COR-L47 (cell line): ENCODE results near the gene SPHK2.
A peak's percentile ranks its signal among the peaks of the same experiment; 100 is the strongest.
"Not testable (repeated sequence)": the region's sequence is repeated elsewhere in the genome, so short reads cannot be mapped to it uniquely, and the experiment has no call there.

Experiments used
- DNase-seq: peaks from one replicate; lab custom pipeline; 2025; lab: John Stamatoyannopoulos, UW

The SPHK2 gene

DNA sequence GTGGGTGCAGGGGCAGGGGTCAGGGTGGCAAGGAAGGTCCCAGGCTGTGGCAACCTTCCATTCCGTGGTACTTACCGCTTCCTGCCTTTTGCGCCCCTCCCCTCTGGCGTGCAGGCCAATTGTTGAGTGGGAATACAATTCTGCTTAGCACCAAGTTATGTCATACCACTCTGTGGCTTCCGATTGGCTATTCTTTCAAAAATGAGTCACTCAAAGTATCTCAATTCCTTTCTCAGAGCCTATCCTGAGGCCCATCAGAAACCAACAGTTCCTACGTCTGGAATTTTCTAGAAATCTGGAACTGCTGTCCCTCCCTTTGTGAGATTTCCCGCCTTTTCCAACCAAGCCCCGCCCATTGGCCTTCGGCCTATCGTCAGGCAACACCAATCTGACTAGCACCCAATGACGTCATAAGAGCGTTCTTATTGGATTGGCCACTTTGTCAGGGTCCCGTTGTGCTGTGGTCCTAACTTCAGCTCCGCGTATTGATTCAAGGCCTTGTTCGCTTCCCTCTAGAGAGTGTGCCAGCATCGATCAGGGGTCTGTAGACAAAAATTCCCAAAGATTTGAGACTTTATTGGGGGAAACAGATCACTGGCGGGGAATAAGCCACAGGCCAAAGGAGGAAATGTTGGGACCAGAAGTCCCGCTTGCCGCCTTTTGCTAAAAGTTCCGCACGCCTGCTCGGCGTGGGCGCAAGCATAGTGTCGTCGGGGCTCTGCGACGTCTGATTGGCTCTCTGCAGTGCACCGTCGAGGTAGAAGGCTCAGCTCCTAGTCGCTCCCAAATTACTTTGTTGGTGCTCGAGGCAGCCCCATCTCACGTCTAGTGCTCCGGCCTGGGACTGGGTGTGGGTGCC is 41.8 kb downstream of the SPHK2 start:
- peak; percentile 40 for DNase-seq

DNA sequence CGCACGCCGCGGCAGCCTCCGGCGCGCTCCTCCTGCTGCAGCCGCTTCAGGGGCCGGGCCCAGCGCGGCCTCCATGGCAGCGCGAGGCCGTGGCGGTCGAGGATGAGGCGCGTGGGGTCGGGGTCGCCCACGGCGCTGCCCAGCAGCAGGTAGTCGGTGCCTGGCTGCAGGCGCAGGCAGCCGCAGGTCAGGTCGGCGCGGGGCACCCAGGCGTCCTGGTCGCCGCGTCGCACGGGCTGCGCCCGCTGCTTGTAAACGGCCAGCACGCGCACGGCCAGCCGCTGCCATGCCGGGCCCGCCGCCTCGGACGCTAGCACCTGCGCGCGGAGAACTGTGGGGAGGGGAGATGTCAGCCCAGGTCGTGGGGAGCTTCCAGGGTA is 42.4 kb downstream of the SPHK2 start:
- DNase-seq = no peak

GRCh38 chr19:48663667-48664066 is 44.4 kb downstream of the SPHK2 start:
- no peak for DNase-seq

- no peak for DNase-seq
Observed at GRCh38 chr19:48664476-48664875, 45.2 kb downstream of the SPHK2 start.

DNA sequence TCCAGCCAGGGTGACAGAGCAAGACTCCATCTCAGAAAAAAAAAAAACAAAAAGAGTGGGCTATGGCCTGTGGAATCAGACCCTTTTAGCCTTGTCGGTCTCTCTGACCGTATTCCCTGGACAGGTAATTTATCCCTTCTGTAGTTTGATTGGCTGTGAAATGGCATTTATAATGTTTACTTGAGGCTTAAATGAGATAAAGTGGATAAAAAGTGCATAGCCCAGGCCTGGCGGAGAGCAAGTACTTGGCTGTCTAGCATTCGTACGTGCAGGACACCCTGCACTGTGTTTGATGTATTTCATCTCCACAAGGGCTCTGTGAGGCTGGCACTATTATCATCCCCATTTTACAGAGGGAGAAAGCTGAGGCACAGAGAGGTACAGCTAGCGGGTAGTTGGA is 46.5 kb downstream of the SPHK2 start:
- DNase-seq = no peak

DNA sequence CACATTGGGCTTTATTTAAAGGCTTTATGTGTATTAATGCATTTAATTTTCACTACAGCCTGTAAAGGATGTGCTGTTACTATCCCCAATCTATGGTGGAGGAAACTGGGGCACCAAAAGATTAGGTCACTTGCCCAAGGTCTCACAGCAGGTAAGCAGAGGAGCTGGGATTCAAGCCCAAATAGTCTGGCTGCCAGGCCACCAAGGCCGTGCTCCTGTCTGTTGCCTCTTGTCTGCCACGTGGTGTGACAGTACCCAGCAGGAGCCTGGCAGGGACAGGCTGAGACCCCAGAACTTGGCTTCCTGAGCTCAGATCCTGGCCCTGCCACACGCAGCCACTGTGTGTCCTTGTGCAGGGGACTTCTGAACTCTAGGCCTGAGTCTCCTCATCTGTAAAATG is 49.0 kb downstream of the SPHK2 start:
- DNase-seq = no peak

DNA sequence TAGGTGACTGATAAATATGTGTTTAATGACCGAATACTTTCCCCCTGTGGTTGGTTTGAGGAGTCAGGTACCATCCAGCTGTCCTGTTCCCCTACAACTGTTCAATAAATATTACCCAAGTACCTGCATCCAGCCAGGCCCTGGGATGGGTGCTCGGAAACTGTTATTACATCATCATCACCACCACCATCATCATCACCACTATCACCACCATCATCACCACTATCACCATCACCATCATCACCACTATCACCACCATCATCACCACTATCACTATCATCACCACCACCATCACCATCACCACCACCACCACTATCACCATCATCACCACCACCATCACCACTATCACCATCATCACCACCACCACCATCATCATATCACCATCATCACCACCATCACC is 49.5 kb downstream of the SPHK2 start:
- DNase-seq = no peak

- no peak for DNase-seq
Observed at GRCh38 chr19:48669903-48670668, 50.8 kb downstream of the SPHK2 start.

DNA sequence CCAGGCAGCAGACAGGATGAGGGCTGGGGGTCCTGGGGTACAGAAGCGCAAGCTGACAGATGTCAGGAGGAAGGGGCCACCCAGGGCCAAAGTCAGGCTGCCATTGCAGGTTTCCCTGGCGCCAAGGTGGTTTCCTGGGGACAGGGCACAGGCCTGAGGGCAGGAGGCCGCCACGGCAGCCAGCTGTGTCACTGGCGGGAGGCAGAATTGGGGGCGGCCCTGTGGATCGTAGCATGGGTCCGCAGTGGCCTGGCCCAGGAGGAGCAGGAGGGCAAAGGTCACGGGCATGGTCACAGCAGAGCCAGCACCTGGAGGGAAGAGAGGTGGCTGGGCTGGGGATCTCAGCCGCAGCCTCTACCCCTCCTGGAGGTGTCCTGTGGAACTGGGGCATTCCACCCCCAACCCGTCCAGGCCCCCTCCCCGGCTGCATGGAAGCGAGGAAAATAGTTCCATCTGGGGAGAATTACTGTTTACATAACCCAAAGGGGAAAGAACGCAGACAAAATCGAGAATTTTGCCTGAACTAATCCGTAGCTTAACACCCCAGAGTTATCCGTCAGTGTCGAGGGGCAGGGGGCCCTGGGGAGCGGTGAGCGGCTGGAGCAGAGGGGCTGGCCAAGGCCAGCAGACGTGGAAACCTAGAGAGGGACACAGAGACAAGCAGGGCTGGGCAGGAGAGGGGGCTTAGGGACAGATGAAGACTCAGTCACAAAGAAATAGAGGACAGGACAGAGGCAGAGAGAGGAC is 51.6 kb downstream of the SPHK2 start:
- no peak for DNase-seq

GRCh38 chr19:48671446-48671995 is 52.2 kb downstream of the SPHK2 start:
- DNase-seq = no peak

DNA sequence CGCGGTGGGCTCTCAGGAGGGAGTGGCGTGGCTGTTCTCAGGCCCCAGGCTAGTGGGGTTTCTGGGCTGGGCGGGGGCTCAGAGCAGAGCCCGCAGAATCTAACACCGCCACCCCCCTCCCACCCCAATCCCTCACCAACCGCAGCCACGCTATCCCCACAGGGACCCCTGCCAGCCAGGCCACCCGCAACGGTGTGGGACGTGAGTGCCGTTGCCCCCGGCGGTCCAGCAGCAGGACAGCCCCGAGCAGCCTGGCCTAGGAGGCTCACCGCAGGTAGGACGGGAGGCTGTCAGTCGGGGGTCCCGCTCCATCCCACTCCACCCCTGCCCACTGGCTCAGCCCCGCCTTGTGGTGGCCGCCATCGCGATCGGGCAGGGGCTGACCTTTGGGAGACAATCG is 53.7 kb downstream of the SPHK2 start, which contains the start of gene NTN5:
NTN5 (minus strand) TSS at position 24 of the 400 bp plus-strand sequence. CDS start 2,031 bp downstream, outside the sequence.
- DNase-seq = no peak

DNA sequence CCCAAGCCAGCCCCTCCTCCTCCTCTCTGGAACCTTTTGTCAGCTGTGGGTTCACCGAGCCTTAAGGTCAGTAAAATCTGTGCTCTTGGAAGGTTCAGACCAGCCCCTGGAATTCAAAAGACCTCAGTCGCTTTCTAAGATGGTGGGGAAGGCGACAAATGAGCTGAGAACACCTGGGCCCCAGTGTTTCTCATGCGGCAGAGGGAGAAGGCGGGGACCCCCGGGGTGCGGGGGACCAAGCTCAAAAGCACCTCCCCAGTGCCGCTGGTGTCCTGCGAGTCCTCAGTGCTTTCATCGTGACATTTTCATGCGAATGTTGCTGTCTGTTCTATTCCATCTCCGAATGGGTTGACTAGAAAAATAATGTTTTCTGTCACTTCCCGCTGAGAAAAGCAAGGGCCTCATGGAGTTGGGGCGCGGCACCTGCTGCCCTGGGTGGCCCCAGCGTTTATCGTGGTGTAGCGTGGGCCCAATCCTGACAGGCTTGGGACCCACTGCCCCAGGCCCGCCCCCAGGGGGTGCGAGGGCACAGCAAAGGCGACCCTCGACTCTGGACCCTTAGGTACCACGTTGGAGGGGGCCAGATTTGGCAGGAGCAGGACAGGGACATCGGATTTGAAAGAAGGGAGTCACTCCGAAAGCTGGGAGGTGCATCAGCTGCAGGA is 54.3 kb downstream of the SPHK2 start:
- DNase-seq = no peak

GRCh38 chr19:48674216-48674809 is 55.0 kb downstream of the SPHK2 start:
- no peak for DNase-seq

DNA sequence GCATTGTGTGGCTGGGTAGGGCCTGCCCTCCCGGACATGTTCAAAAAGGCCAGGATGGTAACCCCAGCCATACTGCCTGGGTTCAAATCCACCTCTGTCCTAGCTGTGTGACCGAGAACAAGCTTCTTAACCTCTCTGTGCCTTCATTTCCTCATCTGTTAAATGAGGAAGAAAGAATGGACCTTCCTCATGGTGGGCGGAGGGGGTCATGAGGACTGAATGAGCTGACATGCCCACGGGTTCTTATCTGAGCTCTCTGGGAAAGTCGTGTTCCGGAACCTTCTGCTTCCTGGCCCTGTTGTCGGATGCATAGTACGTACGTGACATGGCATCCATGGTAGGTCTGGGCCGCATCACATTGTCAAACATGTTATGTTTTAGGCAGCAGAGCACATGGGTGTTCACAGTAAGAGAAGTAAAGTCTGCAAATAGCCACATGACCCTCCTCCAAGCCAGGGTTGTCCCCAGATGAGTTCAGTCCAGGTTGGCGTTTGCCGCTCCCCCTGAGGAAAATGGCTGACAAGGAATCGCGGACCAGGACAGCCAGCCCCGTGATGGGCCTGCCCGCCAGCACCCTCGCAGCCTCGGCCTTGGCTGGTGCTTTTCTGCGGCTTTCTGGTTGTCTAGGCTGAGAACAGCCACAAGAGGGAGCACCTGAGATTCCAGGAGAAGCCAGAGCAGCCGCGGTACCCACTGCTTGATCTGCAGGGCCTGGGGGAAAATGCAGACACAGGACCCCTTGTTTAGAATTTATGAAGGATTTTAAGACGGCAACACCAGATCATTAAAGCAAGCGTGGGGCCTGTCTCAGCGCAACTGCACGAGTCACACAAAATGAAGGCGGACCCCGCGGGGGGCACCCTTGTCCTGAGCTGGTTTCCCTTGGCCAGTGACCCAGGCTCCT is 55.9 kb downstream of the SPHK2 start:
- DNase-seq = peak; percentile 74

DNA sequence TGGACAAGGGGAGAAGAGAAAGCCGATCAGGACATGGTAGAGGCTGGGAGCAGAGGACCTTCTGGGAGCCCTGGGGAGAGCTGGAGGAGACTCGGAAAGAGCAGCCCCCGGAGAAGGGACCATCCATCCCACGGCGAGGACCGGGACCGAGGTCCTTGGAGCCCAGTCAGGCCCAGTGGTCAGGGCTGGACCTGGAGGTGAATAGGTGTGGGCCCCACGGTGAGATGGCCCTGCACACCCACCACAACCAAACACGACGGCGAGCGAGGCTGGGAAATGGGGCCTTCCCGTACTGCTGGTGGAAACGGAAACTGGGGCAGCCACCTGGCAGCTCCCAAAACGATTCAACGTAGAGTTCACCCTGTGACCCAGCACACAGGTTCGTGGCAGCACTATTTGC is 57.2 kb downstream of the SPHK2 start:
- DNase-seq = no peak

- DNase-seq = no peak
Observed at GRCh38 chr19:48676887-48677286, 57.6 kb downstream of the SPHK2 start.

- no peak for DNase-seq
Observed at GRCh38 chr19:48678201-48678600, 58.9 kb downstream of the SPHK2 start.

- not testable (repeated sequence) for DNase-seq
Observed at GRCh38 chr19:48680006-48680405, 60.7 kb downstream of the SPHK2 start.
